Suprapubic skin (tissue), 4 donors: ENCODE data around the gene ENTPD2. TPM values are rescaled to one million over a fixed set of nuclear protein-coding genes. Genes with fewer than 3 reads are reported as not detected.

Experiments
- DNase-seq, 2 donors: peaks; one replicate each; pipeline ENCODE4 v3.0.0-alpha.2; 2019; ENCODE audit warnings: low spot score in 2 of 2
- H3K27ac ChIP-seq: fragments of 200-600 bp; sonication (generic); one replicate; pipeline ENCODE4 v1.5.1; 2019
- H3K27me3 ChIP-seq: fragments of 200-600 bp; sonication (generic); one replicate; pipeline ENCODE4 v1.5.1; 2019
- H3K36me3 ChIP-seq: fragments of 200-600 bp; sonication (generic); one replicate; pipeline ENCODE4 v1.5.1; 2019
- H3K4me1 ChIP-seq: fragments of 200-600 bp; sonication (generic); one replicate; pipeline ENCODE4 v1.5.1; 2019
- H3K4me3 ChIP-seq: fragments of 200-600 bp; sonication (generic); one replicate; pipeline ENCODE4 v1.5.1; 2019; ENCODE audit warnings: mild to moderate bottlenecking
- H3K9me3 ChIP-seq: fragments of 200-600 bp; sonication (generic); one replicate; pipeline ENCODE4 v1.5.1; 2019
- EP300 ChIP-seq: sonication (generic); formaldehyde crosslinking; IDR thresholded peaks from one replicate; pipeline ENCODE4 v1.6.1; 2017; ENCODE audit warnings: antibody characterized with exemption
- POLR2A ChIP-seq, 2 donors: fragments of 450-650 bp; IDR thresholded peaks; one replicate each; pipeline ENCODE4 v1.6.1; 2017; ENCODE audit warnings: antibody characterized with exemption in 2 of 2, mild to moderate bottlenecking in 2 of 2, moderate library complexity in 2 of 2
- POLR2AphosphoS5 ChIP-seq, 3 donors: sonication (generic); formaldehyde crosslinking; IDR thresholded peaks; one replicate each; pipeline ENCODE4 v1.6.1; 2017; ENCODE audit warnings: antibody characterized with exemption in 3 of 3
- WGBS: methylation state at CpG from one replicate; pipeline ENCODE4 v1.1.5; 2018; 5-methylcytosine and 5-hydroxymethylcytosine counted together
- total RNA-seq, 4 donors: library from RNA; depleted of rRNA; stranded (reverse); fragments of >200 nt; gene quantifications; one replicate each; pipeline ENCODE4 v1.1.0, GENCODE V29; 2016
- TF ChIP-seq, protein P1 (sequence below), 2 donors: fragments of 200-600 bp in 1 of 2; fragments of 450-650 bp in 1 of 2; sonication (generic) in 1 of 2; IDR thresholded peaks; one replicate each; pipeline ENCODE4 v1.5.1; 2016 to 2019; ENCODE audit warnings: antibody characterized with exemption in 2 of 2, mild to moderate bottlenecking in 1 of 2, moderate library complexity in 1 of 2

The ENTPD2 gene
- total RNA-seq, 4 donors from 2014 or later = 13.3 to 20.8 (median 16.7) TPM

DNA sequence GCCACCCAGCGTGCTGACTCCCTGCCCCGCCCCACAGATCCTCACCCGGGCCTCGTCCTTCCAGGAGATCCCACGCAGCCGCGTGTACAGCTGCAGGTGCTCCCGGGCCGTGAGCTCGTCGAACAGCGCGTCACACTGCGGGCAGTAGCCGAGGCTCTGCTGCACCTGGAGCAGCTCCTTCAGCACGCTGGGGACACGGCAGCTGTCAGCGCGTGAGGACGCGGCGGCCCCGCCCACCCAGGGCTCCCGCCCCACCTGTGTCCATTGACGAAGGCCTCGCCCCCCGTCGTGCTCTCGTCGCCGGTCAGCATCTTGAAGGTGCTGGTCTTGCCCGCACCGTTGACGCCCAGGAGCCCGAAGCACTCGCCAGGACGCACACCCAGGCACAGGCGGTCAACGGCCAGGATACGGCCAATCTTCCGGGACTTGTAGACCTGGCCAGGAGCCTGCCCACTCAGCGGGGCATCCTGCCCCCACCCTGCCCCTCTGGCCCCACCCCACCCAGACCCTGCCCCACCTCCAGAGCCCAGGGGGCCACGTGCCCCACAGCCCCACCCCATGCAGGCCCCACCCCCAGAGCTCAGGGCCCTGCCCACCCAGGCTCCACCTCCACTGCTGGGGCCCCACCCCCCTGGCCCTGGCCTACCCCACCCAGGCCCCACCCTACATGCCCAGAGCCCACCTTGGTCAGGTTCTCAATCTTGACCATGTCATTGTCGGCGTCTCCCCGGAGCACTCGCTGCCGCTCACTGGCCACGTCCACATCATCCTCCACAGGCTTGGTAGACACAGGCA lies 43.7 kb downstream of the ENTPD2 start:
- no peak overlapping the region for H3K27ac ChIP-seq
- H3K4me1 ChIP-seq = no peaks in the 10 kb centered on the region
- DNase-seq = no peak
- 98% methylated on average over 10 of the region's 49 CpGs for WGBS
- no peak for TF ChIP-seq POLR2A (IDR thresholded peaks at IDR 0.05)
- no peak for TF ChIP-seq POLR2AphosphoS5 (IDR thresholded peaks at IDR 0.05)
- TF ChIP-seq EP300 = no peak
- TF ChIP-seq, protein P1, sequence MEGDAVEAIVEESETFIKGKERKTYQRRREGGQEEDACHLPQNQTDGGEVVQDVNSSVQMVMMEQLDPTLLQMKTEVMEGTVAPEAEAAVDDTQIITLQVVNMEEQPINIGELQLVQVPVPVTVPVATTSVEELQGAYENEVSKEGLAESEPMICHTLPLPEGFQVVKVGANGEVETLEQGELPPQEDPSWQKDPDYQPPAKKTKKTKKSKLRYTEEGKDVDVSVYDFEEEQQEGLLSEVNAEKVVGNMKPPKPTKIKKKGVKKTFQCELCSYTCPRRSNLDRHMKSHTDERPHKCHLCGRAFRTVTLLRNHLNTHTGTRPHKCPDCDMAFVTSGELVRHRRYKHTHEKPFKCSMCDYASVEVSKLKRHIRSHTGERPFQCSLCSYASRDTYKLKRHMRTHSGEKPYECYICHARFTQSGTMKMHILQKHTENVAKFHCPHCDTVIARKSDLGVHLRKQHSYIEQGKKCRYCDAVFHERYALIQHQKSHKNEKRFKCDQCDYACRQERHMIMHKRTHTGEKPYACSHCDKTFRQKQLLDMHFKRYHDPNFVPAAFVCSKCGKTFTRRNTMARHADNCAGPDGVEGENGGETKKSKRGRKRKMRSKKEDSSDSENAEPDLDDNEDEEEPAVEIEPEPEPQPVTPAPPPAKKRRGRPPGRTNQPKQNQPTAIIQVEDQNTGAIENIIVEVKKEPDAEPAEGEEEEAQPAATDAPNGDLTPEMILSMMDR (IDR thresholded peaks at IDR 0.05) = no peak
- H3K27me3 ChIP-seq = no peaks in the 10 kb centered on the region
- H3K4me3 ChIP-seq = no peak overlapping the region
- peaks cover 65% of the 10 kb centered on the region for H3K36me3 ChIP-seq
- H3K9me3 ChIP-seq = no peaks in the 10 kb centered on the region

DNA sequence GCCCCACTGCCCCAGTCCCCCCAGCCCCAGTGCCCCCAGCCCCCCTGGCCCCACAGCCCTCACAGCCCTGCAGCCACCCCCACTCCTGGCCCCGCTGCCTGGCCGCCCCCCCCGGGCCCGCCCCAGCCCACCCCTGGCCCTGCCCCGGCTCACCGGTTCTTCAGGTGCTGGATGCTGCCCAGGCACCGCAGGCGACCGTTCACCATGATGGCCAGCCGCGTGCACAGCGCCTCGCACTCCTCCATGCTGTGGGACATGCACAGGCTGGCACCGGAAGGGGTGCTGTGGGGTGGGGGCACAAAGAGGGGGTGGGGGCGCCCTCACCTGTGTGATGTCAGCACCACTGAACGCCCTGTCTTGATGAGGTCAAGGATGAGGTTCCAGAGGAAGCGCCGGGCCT lies 44.6 kb downstream of the ENTPD2 start:
- Histone ChIP-seq H3K4me3 (no peak overlapping the region), H3K27ac (no peak overlapping the region), H3K27me3 (no peaks in the 10 kb centered on the region), H3K36me3 (peaks cover 57% of the 10 kb centered on the region), H3K9me3 (no peaks in the 10 kb centered on the region), H3K4me1 (no peaks in the 10 kb centered on the region)
- DNase-seq = no peak
- WGBS = no CpG with 5 or more reads among the region's 18 CpGs
- TF ChIP-seq EP300 (no peak), POLR2A (IDR thresholded peaks at IDR 0.05) (no peak), POLR2AphosphoS5 (IDR thresholded peaks at IDR 0.05) (no peak)
- TF ChIP-seq, protein P1 (IDR thresholded peaks at IDR 0.05) = no peak

DNA sequence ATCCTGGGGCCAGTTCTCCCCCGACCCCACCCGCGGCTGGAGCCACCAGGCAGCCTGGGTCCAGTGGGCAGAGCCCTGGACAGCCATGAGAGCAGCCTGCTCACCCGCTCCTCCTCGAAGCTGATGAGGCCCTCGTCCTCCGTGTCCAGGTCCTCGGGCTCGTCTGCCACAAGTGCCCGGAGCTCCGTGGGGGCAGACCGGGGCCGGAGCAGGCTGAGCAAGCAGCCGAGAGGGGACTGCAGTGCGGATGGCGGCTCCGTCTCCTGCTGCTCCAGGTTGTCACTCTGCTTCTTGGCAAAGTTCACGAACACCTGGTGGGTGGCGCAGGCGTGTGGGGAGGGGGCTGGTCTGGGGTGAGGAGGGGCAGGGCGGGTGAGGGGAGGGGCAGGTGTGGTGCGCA lies 45.5 kb downstream of the ENTPD2 start:
- no peaks in the 10 kb centered on the region for H3K9me3 ChIP-seq
- no peak for TF ChIP-seq EP300
- TF ChIP-seq, protein P1 (IDR thresholded peaks at IDR 0.05) = no peak
- no peak for TF ChIP-seq POLR2A (IDR thresholded peaks at IDR 0.05)
- no peak for TF ChIP-seq POLR2AphosphoS5 (IDR thresholded peaks at IDR 0.05)
- no peak overlapping the region for H3K4me3 ChIP-seq
- WGBS = 85% methylated on average over 17 of the region's 22 CpGs
- H3K4me1 ChIP-seq = no peaks in the 10 kb centered on the region
- no peak for DNase-seq
- H3K27ac ChIP-seq = no peak overlapping the region
- H3K27me3 ChIP-seq = no peaks in the 10 kb centered on the region
- peaks cover 55% of the 10 kb centered on the region for H3K36me3 ChIP-seq

DNA sequence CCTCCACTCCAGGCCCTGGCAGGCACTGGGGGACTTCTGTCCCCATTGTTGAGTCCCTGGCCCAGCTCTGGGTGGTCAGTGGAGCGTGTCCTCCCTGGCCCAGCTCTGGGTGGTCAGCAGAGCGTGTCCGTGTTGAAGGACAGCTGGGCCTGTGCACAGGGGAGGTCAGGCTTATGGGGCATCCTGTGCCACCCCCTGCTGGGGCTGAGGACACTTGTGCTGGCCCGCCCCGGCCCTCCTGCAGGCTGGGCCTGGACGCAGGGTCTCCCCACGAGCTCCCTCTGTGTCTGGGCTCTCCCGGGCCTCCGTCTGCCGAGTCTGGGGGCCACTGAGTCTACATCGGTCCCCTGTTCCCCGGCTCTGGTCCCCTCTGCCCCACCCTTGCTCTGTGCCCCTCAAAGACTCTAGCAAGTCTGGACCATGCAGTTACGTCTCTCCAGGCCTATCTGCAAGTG lies 46.0 kb downstream of the ENTPD2 start:
- no peaks in the 10 kb centered on the region for H3K27me3 ChIP-seq
- peaks cover 50% of the 10 kb centered on the region for H3K36me3 ChIP-seq
- H3K27ac ChIP-seq = no peak overlapping the region
- TF ChIP-seq POLR2AphosphoS5 (IDR thresholded peaks at IDR 0.05) (no peak), POLR2A (IDR thresholded peaks at IDR 0.05) (no peak), EP300 (no peak)
- TF ChIP-seq, protein P1 (IDR thresholded peaks at IDR 0.05) = no peak
- H3K4me1 ChIP-seq = no peaks in the 10 kb centered on the region
- H3K4me3 ChIP-seq = no peak overlapping the region
- DNase-seq = no peak
- no peaks in the 10 kb centered on the region for H3K9me3 ChIP-seq
- 90% methylated on average over 2 of the region's 13 CpGs for WGBS

DNA sequence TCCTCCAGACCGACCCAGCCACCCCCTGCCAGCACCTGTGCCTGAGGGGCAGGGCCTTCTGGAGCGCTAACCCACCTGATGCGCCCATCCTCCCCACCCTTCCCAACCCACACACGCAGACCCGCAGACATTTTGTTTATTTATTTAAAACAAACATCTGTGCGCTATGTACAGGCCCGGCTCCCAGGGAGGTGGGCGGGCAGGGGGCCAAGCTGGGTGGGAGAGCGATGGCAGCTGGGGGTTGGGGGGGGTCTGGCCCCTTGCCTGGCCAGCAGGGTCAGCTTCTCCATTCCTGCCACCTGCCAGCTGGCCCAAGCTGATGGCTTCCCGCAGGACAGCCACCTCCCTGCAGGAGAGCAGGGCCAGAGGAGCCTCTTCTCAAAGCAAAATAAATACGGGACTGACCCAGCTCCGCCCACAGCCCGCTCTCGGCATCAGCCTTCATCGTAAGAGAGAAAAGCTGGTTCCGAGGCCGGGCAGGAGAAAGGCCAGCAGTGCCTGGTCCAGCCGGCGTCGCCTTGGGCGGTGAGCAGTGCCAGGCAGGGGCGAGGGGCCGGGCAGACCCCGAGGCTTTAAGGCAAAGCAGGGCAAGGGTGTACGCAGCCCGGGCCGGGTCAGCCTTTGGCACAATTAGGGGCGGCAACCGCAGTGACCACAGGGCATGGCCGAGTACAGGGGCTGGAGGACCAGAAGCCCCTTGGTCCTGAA lies 46.6 kb downstream of the ENTPD2 start:
- Histone ChIP-seq H3K36me3 (peaks cover 45% of the 10 kb centered on the region), H3K9me3 (no peaks in the 10 kb centered on the region), H3K27me3 (no peaks in the 10 kb centered on the region), H3K4me1 (no peaks in the 10 kb centered on the region), H3K4me3 (no peak overlapping the region), H3K27ac (no peak overlapping the region)
- no peak for DNase-seq
- TF ChIP-seq POLR2AphosphoS5 (IDR thresholded peaks at IDR 0.05) (no peak), EP300 (no peak)
- WGBS = 84% methylated on average over 13 of the region's 30 CpGs
